ENCODE measurements around the gene TRABD. TPM values are rescaled to one million over a fixed set of nuclear protein-coding genes. Genes with fewer than 3 reads are reported as not detected.

TRABD gene
- total RNA-seq, 2 donors from 2014 or later = 43.6 to 116 TPM

DNA sequence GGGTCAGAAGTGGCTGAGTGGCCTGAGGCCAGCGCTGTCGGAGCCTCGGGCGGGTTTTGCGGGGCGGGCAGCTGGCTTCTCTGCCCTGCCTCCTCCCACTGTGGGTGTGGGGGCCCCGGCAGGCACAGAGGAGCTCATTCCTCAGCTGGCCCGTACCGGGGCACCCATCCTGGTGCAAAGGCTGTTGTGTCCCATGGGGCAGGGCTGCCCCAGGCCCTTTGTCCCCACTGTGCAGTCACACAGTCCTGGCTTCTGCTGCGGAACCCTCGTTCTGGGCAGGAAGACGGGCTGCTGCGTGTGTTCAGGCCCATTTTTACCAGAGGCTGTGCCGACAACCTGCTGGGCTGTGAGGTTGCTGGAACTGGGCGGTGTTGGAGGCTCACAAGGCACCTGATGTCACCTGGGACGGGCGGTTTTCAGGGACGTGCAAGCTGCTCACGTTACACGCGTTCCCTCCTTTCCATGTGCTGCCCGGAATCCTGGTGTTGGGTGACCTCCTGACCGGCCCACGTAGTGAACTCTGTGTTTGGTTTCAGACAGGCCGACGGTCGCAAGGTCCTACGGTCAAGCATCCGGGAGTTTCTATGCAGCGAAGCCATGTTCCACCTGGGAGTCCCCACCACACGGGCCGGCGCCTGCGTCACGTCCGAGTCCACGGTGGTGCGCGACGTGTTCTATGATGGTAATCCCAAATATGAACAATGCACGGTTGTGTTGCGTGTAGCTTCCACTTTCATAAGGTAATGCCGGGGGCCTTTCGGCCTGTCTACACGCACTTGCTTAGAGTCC, 20.3 kb downstream of the TRABD start:
- Histone ChIP-seq H3K36me3 (peaks cover 5% of the 10 kb centered on the region), H3K4me3 (no peak overlapping the region), H3K4me1 (peaks cover 7% of the 10 kb centered on the region), H3K27me3 (no peaks in the 10 kb centered on the region), H3K27ac (no peak overlapping the region), H3K9ac (ENCODE audit: low read depth in 2 of 2, low read length in 2 of 2) (no peak overlapping the region), H3K9me3 (no peaks in the 10 kb centered on the region)
- intact Hi-C loops (cut with DNase I) = no loop called here
- no peak for DNase-seq
- TF ChIP-seq, protein P1, sequence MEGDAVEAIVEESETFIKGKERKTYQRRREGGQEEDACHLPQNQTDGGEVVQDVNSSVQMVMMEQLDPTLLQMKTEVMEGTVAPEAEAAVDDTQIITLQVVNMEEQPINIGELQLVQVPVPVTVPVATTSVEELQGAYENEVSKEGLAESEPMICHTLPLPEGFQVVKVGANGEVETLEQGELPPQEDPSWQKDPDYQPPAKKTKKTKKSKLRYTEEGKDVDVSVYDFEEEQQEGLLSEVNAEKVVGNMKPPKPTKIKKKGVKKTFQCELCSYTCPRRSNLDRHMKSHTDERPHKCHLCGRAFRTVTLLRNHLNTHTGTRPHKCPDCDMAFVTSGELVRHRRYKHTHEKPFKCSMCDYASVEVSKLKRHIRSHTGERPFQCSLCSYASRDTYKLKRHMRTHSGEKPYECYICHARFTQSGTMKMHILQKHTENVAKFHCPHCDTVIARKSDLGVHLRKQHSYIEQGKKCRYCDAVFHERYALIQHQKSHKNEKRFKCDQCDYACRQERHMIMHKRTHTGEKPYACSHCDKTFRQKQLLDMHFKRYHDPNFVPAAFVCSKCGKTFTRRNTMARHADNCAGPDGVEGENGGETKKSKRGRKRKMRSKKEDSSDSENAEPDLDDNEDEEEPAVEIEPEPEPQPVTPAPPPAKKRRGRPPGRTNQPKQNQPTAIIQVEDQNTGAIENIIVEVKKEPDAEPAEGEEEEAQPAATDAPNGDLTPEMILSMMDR (IDR thresholded peaks at IDR 0.05) = no peak

DNA sequence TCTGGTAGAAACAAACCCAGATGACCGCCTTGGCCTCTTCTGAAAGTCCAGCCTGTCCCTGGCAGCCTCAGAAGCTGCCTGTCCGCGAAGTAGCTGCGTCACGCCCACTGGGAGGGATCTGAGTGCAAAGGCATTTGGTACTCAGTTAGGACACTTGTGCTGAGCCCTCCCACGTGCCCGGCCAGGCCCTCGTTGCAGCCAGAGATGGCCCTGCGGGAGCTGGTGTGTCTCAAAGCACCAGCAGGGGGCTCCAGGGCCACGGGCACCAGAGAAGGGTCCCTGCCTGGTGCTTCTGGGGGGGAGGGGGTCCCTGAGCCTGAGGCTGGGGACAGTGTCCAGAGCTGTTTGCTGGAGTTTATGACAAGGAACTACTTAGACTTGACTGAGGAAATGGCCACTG, 20.9 kb downstream of the TRABD start:
- intact Hi-C loops (cut with DNase I) = no loop called here
- no peak for DNase-seq
- no peak overlapping the region for H3K27ac ChIP-seq
- no peaks in the 10 kb centered on the region for H3K27me3 ChIP-seq
- TF ChIP-seq, protein P1 (IDR thresholded peaks at IDR 0.05) = no peak
- H3K9ac ChIP-seq (ENCODE audit: low read depth in 2 of 2, low read length in 2 of 2) = no peak overlapping the region
- peaks cover 7% of the 10 kb centered on the region for H3K4me1 ChIP-seq
- no peaks in the 10 kb centered on the region for H3K9me3 ChIP-seq
- H3K4me3 ChIP-seq = no peak overlapping the region
- peaks cover 5% of the 10 kb centered on the region for H3K36me3 ChIP-seq

DNA sequence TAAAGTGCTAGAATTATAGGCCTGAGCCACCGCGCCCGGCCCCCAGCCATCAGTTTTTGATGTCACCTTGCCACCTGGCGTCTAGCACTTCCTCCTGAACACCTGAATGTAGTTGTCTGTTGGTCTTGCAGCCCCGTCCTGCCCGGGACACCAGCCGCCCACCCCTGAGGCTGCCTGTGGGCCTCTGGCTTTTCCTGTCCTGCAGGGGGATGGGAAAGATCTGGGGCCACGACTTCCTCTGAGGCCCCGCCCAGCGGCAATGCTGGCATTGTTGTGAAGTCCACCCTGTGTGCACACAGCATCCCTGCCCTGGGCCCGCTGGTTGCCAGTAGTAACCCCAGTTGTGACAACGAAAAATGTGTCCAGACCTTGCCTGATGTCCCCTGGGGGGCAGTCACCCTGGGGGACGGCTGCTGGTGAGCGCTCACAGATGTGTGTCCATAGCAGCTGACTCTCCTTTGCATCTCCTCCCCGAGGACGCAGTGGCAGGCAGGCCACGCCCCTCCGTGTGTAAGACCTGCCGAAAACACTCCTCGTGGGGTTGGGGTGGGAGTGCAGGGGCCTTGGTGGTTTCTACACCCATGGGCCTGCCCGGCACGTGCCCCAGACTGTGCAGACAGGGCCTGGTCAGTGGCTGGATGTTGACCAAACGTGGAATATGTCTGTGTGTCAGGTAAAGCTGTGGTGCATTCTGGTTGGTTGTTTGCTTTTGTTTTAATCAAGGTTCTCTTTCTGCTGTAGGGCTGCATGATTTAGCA, 21.8 kb downstream of the TRABD start:
- Histone ChIP-seq H3K27me3 (no peaks in the 10 kb centered on the region), H3K9ac (ENCODE audit: low read depth in 2 of 2, low read length in 2 of 2) (no peak overlapping the region), H3K36me3 (peaks cover 5% of the 10 kb centered on the region), H3K4me3 (no peak overlapping the region), H3K27ac (no peak overlapping the region), H3K4me1 (no peaks in the 10 kb centered on the region), H3K9me3 (no peaks in the 10 kb centered on the region)
- TF ChIP-seq, protein P1 (IDR thresholded peaks at IDR 0.05) = no peak
- intact Hi-C loops (cut with DNase I) = loop anchor here (2.0 kb wide), 1 partner anchor 57 kb away; no protein-coding TSS in a partner anchor
- no peak for DNase-seq

DNA sequence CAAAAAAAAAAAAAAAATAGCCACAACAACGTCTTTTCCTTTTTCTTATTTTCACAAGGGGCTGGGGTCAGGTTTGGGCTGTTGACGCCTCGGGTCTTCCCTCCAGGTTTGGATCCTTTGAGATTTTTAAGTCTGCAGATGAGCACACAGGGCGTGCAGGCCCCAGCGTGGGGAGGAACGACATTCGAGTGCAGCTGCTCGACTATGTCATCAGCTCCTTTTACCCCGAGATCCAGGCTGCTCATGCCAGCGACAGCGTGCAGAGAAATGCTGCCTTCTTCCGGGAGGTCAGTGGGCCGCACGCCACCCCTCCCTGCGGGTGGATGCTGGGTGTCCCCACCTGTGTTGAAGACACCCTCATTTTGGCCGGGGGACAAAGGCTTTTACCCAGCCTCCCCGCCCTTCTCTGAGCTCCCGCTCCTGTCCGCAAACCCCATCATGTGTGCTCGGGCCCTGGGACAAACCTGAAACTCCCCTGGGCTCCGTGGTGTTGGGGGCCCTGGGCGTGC, 22.8 kb downstream of the TRABD start:
- no peaks in the 10 kb centered on the region for H3K27me3 ChIP-seq
- no peaks in the 10 kb centered on the region for H3K9me3 ChIP-seq
- TF ChIP-seq, protein P1 (IDR thresholded peaks at IDR 0.05) = no peak
- DNase-seq = no peak
- H3K4me3 ChIP-seq = no peak overlapping the region
- H3K36me3 ChIP-seq = peaks cover 5% of the 10 kb centered on the region
- no peaks in the 10 kb centered on the region for H3K4me1 ChIP-seq
- H3K9ac ChIP-seq (ENCODE audit: low read depth in 2 of 2, low read length in 2 of 2) = no peak overlapping the region
- intact Hi-C loops (cut with DNase I) = loop anchor here (2.0 kb wide), 1 partner anchor 58 kb away; no protein-coding TSS in a partner anchor
- H3K27ac ChIP-seq = no peak overlapping the region
